Osteocyte (in vitro differentiated cells): Measurements from ENCODE around the gene TMEM39A. TPM values are rescaled to one million over a fixed set of nuclear protein-coding genes. Genes with fewer than 3 reads are reported as not detected.

Experiments
- DNase-seq: peaks from one replicate; pipeline ENCODE4 v3.0.0; 2021; ENCODE audit warnings: mixed read lengths; ENCODE audit not compliant: unreplicated experiment; ENCODE audit errors: extremely low spot score
- H3K27ac Mint-ChIP-seq: one replicate; pipeline ENCODE4 v1.8.0; 2021; ENCODE audit warnings: mild to moderate bottlenecking, mixed read lengths; ENCODE audit not compliant: unreplicated experiment
- H3K27me3 Mint-ChIP-seq: one replicate; pipeline ENCODE4 v1.8.0; 2021; ENCODE audit warnings: mixed read lengths; ENCODE audit not compliant: unreplicated experiment
- H3K36me3 Mint-ChIP-seq: one replicate; pipeline ENCODE4 v1.8.0; 2021; ENCODE audit warnings: mixed read lengths; ENCODE audit not compliant: unreplicated experiment
- H3K4me1 Mint-ChIP-seq: one replicate; pipeline ENCODE4 v1.8.0; 2021; ENCODE audit warnings: mixed read lengths; ENCODE audit not compliant: unreplicated experiment
- H3K4me3 Mint-ChIP-seq: one replicate; pipeline ENCODE4 v1.8.0; 2021; ENCODE audit warnings: mild to moderate bottlenecking, moderate library complexity, mixed read lengths; ENCODE audit not compliant: unreplicated experiment
- H3K9me3 Mint-ChIP-seq: one replicate; pipeline ENCODE4 v1.8.0; 2021; ENCODE audit warnings: mixed read lengths; ENCODE audit not compliant: unreplicated experiment
- CTCF ChIP-seq: fragments of 200-600 bp; sonication (generic); IDR thresholded peaks from 2 replicates; pipeline ENCODE4 v1.5.0; 2021; ENCODE audit warnings: antibody characterized with exemption, mild to moderate bottlenecking, moderate library complexity
- total RNA-seq: library from RNA; stranded (reverse); gene quantifications from 2 replicates; pipeline ENCODE4 v1.2.1, GENCODE V29; 2021

Gene TMEM39A
- total RNA-seq, 1 donor from 2014 or later = 51.5 TPM

- DNase-seq = no peak
- Mint-ChIP-seq H3K9me3 (no peaks in the 10 kb centered on the region), H3K4me3 (no peak overlapping the region), H3K4me1 (no peaks in the 10 kb centered on the region), H3K36me3 (peaks cover 32% of the 10 kb centered on the region), H3K27me3 (no peaks in the 10 kb centered on the region), H3K27ac (no peak overlapping the region)
- no peak for TF ChIP-seq CTCF
Measured at GRCh38 chr3:119483101-119483500, 19.7 kb upstream of the TMEM39A start.

GRCh38 chr3:119481079-119481478 is 17.7 kb upstream of the TMEM39A start:
- Mint-ChIP-seq H3K4me1 (no peaks in the 10 kb centered on the region), H3K36me3 (peaks cover 36% of the 10 kb centered on the region), H3K27me3 (no peaks in the 10 kb centered on the region), H3K27ac (no peak overlapping the region), H3K9me3 (no peaks in the 10 kb centered on the region), H3K4me3 (no peak overlapping the region)
- no peak for TF ChIP-seq CTCF
- no peak for DNase-seq

GRCh38 chr3:119470866-119471265 is 7.5 kb upstream of the TMEM39A start:
- H3K27ac Mint-ChIP-seq = no peak overlapping the region
- no peaks in the 10 kb centered on the region for H3K36me3 Mint-ChIP-seq

GRCh38 chr3:119469418-119470189 is 6.2 kb upstream of the TMEM39A start:
- Mint-ChIP-seq H3K4me3 (peak overlapping the region; percentile 95), H3K36me3 (no peaks in the 10 kb centered on the region), H3K4me1 (peaks cover 19% of the 10 kb centered on the region), H3K27ac (peak overlapping the region; percentile 86), H3K9me3 (no peaks in the 10 kb centered on the region), H3K27me3 (no peaks in the 10 kb centered on the region)
- TF ChIP-seq CTCF = no peak
- no peak for DNase-seq

More at GRCh38 chr3:119470866-119471265, 7.5 kb upstream of the TMEM39A start:
- Mint-ChIP-seq H3K9me3 (no peaks in the 10 kb centered on the region), H3K27me3 (no peaks in the 10 kb centered on the region), H3K4me3 (no peak overlapping the region), H3K4me1 (peaks cover 19% of the 10 kb centered on the region)
- TF ChIP-seq CTCF = no peak
- DNase-seq = no peak

GRCh38 chr3:119468041-119468440 is 4.6 kb upstream of the TMEM39A start:
- Mint-ChIP-seq H3K27ac (peak overlapping the region; percentile 86), H3K4me3 (peak overlapping the region; percentile 95)
- TF ChIP-seq CTCF = no peak

More at GRCh38 chr3:119468041-119468440, 4.6 kb upstream of the TMEM39A start:
- Mint-ChIP-seq H3K4me1 (peaks cover 27% of the 10 kb centered on the region), H3K36me3 (no peaks in the 10 kb centered on the region), H3K27me3 (no peaks in the 10 kb centered on the region), H3K9me3 (no peaks in the 10 kb centered on the region)
- DNase-seq = no peak
